HL-60/S4 (cell line): ENCODE measurements around the gene IFITM2.
"Not testable (repeated sequence)": the region's sequence is repeated elsewhere in the genome, so short reads cannot be mapped to it uniquely, and the experiment has no call there.

Source experiments
- in situ Hi-C: fragments of 300-500 bp; cut with MboI; formaldehyde crosslinking; loops from 2 replicates; pipeline ENCODE4 v1.14.3; 2022; ENCODE audit warnings: low sequenced_read_pairs

The IFITM2 gene

GRCh38 chr11:339963-340362, 32.3 kb downstream of the IFITM2 start:
- in situ Hi-C loops: no loop called here

- in situ Hi-C loops: no loop called here
These were observed 33.2 kb downstream of the IFITM2 start for GRCh38 chr11:340539-341512.

DNA sequence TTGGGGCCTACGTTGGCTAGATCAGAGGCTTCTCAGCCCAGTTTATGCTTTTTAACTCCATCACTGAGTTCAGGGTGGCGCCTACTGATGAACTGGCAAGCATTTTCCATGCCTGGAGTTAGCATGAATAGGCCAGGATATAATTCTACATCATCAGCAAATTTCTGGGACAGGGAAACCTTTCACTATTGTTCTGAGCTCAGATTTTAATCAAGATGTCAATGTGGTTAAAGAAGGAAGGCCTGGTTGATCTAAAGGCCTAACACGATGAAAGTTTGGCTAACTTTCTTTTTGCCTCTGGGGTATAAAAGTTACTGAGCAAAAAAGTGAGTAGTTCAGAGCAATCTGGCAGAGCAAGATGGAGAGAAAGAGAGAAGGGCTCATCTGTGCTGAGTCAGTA, 34.7 kb downstream of the IFITM2 start:
- in situ Hi-C loops: no loop called here

- in situ Hi-C loops: no loop called here
These were observed 37.4 kb downstream of the IFITM2 start for GRCh38 chr11:344836-345578.

DNA sequence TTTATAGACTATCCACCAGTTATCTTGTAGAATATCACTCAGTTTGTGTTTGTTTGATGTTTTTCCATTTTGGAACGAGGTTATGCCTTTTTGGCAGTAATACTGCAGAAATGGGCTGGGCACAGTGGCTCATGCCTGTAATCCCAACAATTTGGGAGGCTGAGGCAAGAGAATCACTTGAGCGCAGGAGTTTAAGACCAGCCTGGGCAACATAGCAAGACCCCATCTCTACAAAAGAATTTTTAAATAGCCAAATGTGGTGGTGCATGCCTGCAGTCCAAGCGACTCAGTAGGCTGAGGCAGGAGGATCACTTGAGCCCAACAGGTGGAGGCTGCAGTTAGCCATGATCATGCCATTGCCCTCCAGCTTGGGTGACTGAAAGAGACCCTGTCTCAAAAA, 38.9 kb downstream of the IFITM2 start:
- in situ Hi-C loops: no loop called here

DNA sequence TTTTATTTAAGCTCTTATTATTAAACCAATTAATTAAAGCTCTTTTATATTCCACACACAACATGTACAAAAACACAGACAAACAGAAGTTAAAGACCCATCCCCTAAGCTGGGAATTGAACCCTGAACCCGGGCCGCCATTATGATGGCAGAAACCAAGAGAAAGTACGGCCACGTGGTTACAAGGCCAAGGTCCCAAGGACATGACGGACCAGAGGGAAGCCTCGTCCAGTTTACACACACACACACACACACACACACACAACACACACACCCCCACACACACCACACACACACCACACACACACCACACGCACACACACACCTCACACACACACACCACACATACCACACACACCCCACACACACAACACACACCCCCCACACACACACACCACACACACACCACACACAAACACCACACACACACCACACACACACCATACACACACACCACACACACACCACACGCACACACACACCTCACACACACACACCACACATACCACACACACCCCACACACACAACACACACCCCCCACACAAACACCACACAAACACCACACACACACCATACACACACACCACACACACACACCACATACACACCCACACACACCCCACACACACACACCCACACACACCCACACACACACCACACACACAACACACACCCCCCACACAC, 41.8 kb downstream of the IFITM2 start:
- in situ Hi-C loops: not testable (repeated sequence)

GRCh38 chr11:350033-350722, 42.6 kb downstream of the IFITM2 start:
- in situ Hi-C loops: not testable (repeated sequence)

DNA sequence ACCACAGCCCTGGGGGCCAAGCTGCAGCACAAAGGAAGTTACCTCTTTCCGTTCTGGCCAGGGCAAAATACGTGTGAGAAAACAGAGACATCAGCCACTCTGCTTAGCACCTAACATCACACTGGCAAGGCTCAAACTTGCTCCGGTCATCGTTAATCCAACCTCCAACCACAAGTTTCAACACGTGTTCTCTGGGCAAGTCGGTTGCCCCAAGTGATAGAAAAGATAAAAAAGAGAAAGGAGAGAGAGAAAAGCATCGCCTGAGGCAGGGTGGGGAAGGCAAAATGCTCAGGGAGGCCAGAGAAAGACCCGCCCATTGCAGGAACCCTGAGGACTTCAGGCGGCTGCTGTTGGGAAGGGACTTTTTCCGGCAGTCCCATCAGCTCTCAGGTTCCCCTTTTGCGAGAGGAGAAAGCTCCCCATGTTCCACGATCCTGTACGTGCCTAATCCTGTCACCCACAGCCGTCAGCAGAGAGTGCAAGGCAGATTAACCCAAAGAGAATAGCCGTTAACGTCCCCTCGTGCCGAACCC, 43.2 kb downstream of the IFITM2 start:
- in situ Hi-C loops: no loop called here

GRCh38 chr11:351411-351810, 43.8 kb downstream of the IFITM2 start:
- in situ Hi-C loops: no loop called here

- in situ Hi-C loops: no loop called here
These were observed 44.9 kb downstream of the IFITM2 start for GRCh38 chr11:352456-353031.

- in situ Hi-C loops: no loop called here
These were observed 45.7 kb downstream of the IFITM2 start for GRCh38 chr11:353179-353873.

GRCh38 chr11:355581-356458, 48.2 kb downstream of the IFITM2 start:
- in situ Hi-C loops: no loop called here

DNA sequence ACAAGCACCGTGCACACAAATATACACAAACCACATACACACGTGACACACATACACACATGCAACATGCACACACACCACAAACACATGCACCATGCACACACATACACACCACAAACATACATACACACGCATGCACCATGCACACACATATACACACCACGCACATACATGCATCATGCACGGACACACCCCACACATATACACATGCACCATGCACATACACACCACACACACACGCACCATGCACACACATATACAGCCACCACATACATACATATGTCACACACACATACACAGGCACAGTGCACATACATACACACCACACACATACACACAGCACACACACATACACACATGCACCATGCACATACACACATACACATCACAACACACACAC, 49.0 kb downstream of the IFITM2 start:
- in situ Hi-C loops: no loop called here

DNA sequence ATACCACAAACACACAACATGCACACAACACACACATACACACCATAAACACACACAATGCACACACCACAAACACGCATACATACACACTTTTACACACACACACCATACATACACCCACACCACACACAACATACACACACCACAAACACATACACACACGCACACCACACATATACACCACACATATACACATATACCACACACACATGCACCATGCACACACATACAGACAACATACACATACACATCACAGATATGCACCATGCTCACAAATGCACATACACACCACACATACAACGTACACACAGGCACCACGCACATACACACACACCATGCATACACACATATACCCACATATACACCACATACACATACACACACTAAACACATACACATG, 50.0 kb downstream of the IFITM2 start:
- in situ Hi-C loops: no loop called here

GRCh38 chr11:358129-358800, 50.6 kb downstream of the IFITM2 start:
- in situ Hi-C loops: no loop called here
